CD4-positive, alpha-beta T cell (primary cell): Measurements from ENCODE around the gene TCF12. TPM values are rescaled to one million over a fixed set of nuclear protein-coding genes. Genes with fewer than 3 reads are reported as not detected.

Source experiments
- ATAC-seq: fragments of 200-7000 bp; cut with Tn5 transposase; one replicate; pipeline ENCODE4 v1.10.0; 2022; ENCODE audit warnings: mild to moderate bottlenecking; ENCODE audit not compliant: poor library complexity
- CTCF ChIA-PET: fragments of 350-600 bp; sonication (Branson Sonifier 250); formaldehyde crosslinking; loops from one replicate; lab custom pipeline; 2021; ENCODE audit warnings: antibody characterized with exemption, inconsistent platforms; lab: Charles Lee
- POLR2A ChIA-PET: fragments of 350-600 bp; sonication (Branson Sonifier 250); formaldehyde crosslinking; loops from one replicate; lab custom pipeline; 2021; ENCODE audit warnings: antibody characterized with exemption, inconsistent platforms; lab: Charles Lee
- DNase-seq, 14 experiments: peaks; one replicate each; pipeline ENCODE4 v3.0.0-alpha.2; 2013 to 2020; ENCODE audit warnings: mixed read lengths in 2 of 14
- H3K27ac ChIP-seq, 2 donors: one replicate each; pipeline versions ENCODE4 v1.5.1 to v1.7.0; 2013; ENCODE audit warnings: low read length in 2 of 2, low read depth in 1 of 2, mild to moderate bottlenecking in 1 of 2
- H3K27me3 ChIP-seq, 2 experiments: 1 replicate in 1 of 2; 2 replicates in 1 of 2; pipeline versions ENCODE4 v1.6.1 to v1.7.0; 2013; ENCODE audit warnings: low read length in 2 of 2, control low read depth in 1 of 2, mild to moderate bottlenecking in 1 of 2, moderate library complexity in 1 of 2; ENCODE audit not compliant: insufficient read depth in 2 of 2, control insufficient read depth in 1 of 2
- H3K36me3 ChIP-seq: one replicate; pipeline ENCODE4 v1.6.1; 2013; ENCODE audit warnings: low read length, control low read depth; ENCODE audit not compliant: insufficient read depth
- H3K4me1 ChIP-seq: one replicate; pipeline ENCODE4 v1.6.1; 2013; ENCODE audit warnings: low read length, control low read depth; ENCODE audit not compliant: insufficient read depth
- H3K4me3 ChIP-seq: one replicate; pipeline ENCODE4 v1.5.1; 2013; ENCODE audit warnings: mild to moderate bottlenecking, low read length, moderate library complexity
- H3K9me3 ChIP-seq, 2 experiments: 1 replicate in 1 of 2; 2 replicates in 1 of 2; pipeline versions ENCODE4 v1.6.1 to v1.7.0; 2013; ENCODE audit warnings: low read length in 2 of 2, mild to moderate bottlenecking in 2 of 2, control low read depth in 1 of 2, moderate library complexity in 1 of 2; ENCODE audit not compliant: control insufficient read depth in 1 of 2, insufficient read depth in 1 of 2
- H3K27ac Mint-ChIP-seq: one replicate; pipeline ENCODE4 v1.8.0; 2020; ENCODE audit warnings: mixed read lengths
- H3K27me3 Mint-ChIP-seq: one replicate; pipeline ENCODE4 v1.8.0; 2021; ENCODE audit warnings: mixed read lengths
- H3K36me3 Mint-ChIP-seq: one replicate; pipeline ENCODE4 v1.8.0; 2021; ENCODE audit warnings: low read depth, mixed read lengths
- H3K4me1 Mint-ChIP-seq: one replicate; pipeline ENCODE4 v1.8.0; 2021; ENCODE audit warnings: low read depth, mixed read lengths
- H3K4me3 Mint-ChIP-seq: one replicate; pipeline ENCODE4 v1.8.0; 2020; ENCODE audit warnings: mild to moderate bottlenecking, mixed read lengths
- H3K9me3 Mint-ChIP-seq: one replicate; pipeline ENCODE4 v1.8.0; 2020; ENCODE audit warnings: mixed read lengths
- intact Hi-C, 2 experiments: fragments of 100-400 bp; cut with DNase I in 1 of 2; cut with micrococcal nuclease in 1 of 2; formaldehyde crosslinking; loops; one replicate each; pipeline versions ENCODE4 v1.15.1 to v1.9.0; 2023 to 2025; cut with DNase I, micrococcal nuclease
- total RNA-seq, 174 experiments: library from RNA in 2 of 174; stranded (reverse) in 2 of 174; gene quantifications; one replicate each; pipeline ENCODE4 v1.2.3 and lab custom pipeline; 2021 to 2026
- TF ChIP-seq, protein P1 (sequence below): fragments of 200-600 bp; IDR thresholded peaks from one replicate; pipeline ENCODE4 v1.8.0; 2022; ENCODE audit warnings: antibody characterized with exemption, mild to moderate bottlenecking

The TCF12 gene
- total RNA-seq, 2 experiments from 2014 or later = 54.0 TPM

DNA sequence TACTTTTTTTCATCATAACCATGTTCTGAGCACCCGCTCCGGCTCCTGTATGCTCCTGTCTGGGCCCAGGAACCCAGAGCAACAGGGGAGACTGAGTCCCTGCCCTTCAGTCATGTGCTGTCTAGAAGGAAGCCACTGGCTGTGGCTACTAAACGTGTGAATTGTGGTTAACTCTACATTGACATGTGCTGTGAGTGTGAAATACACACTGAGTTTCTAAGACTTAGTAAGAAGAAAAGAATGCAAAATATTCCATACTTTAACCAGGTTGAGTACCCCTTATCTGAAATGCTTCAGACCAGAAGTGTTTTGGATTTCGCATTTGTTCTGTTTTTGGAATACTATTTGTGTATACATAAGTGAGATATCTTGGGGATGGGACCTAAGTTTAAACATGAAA is 415.0 kb downstream of the TCF12 start:
- Histone ChIP-seq H3K27ac (no peak overlapping the region), H3K36me3 (no peaks in the 10 kb centered on the region), H3K27me3 (peaks cover 0 to 6% of the 10 kb centered on the region in 2 experiments), H3K4me3 (no peak overlapping the region), H3K4me1 (no peaks in the 10 kb centered on the region), H3K9me3 (no peaks in the 10 kb centered on the region)
- Mint-ChIP-seq H3K27me3 (peaks cover 16% of the 10 kb centered on the region), H3K4me3 (no peak overlapping the region), H3K4me1 (no peaks in the 10 kb centered on the region), H3K27ac (no peak overlapping the region), H3K36me3 (no peaks in the 10 kb centered on the region), H3K9me3 (no peaks in the 10 kb centered on the region)
- ATAC-seq (no peak), DNase-seq (no peak)
- ChIA-PET CTCF (no interaction called here), POLR2A (no interaction called here)
- intact Hi-C loops = no loop called here
- TF ChIP-seq, protein P1, sequence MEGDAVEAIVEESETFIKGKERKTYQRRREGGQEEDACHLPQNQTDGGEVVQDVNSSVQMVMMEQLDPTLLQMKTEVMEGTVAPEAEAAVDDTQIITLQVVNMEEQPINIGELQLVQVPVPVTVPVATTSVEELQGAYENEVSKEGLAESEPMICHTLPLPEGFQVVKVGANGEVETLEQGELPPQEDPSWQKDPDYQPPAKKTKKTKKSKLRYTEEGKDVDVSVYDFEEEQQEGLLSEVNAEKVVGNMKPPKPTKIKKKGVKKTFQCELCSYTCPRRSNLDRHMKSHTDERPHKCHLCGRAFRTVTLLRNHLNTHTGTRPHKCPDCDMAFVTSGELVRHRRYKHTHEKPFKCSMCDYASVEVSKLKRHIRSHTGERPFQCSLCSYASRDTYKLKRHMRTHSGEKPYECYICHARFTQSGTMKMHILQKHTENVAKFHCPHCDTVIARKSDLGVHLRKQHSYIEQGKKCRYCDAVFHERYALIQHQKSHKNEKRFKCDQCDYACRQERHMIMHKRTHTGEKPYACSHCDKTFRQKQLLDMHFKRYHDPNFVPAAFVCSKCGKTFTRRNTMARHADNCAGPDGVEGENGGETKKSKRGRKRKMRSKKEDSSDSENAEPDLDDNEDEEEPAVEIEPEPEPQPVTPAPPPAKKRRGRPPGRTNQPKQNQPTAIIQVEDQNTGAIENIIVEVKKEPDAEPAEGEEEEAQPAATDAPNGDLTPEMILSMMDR = no peak

DNA sequence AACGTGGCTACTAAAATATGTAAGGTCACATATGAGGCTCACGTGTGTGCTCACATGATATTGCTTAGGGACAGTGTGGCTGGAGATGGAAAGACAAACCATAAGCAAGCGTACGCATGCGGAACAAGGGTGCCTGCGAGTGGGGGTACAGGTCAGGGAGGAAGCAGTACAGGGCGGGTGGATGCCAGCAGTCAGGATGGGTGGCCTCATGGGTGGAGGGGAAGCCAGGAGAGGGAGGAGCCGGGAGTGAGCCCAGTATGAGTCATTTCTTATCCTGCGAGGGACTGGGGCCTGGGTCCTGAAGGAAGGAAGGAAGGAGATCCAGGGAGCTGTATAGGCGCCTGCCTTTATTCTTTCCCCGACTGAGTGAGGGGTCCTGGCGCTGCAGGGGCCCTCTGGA is 415.8 kb downstream of the TCF12 start:
- Histone ChIP-seq H3K36me3 (no peaks in the 10 kb centered on the region), H3K4me3 (no peak overlapping the region), H3K4me1 (no peaks in the 10 kb centered on the region), H3K27me3 (peaks cover 0 to 6% of the 10 kb centered on the region in 2 experiments), H3K9me3 (no peaks in the 10 kb centered on the region), H3K27ac (no peak overlapping the region)
- ChIA-PET POLR2A (no interaction called here), CTCF (no interaction called here)
- Mint-ChIP-seq H3K27me3 (peaks cover 14% of the 10 kb centered on the region), H3K4me1 (no peaks in the 10 kb centered on the region), H3K36me3 (no peaks in the 10 kb centered on the region), H3K9me3 (no peaks in the 10 kb centered on the region), H3K4me3 (no peak overlapping the region), H3K27ac (no peak overlapping the region)
- DNase-seq (no peak), ATAC-seq (no peak)
- intact Hi-C loops = no loop called here
- TF ChIP-seq, protein P1 = no peak

DNA sequence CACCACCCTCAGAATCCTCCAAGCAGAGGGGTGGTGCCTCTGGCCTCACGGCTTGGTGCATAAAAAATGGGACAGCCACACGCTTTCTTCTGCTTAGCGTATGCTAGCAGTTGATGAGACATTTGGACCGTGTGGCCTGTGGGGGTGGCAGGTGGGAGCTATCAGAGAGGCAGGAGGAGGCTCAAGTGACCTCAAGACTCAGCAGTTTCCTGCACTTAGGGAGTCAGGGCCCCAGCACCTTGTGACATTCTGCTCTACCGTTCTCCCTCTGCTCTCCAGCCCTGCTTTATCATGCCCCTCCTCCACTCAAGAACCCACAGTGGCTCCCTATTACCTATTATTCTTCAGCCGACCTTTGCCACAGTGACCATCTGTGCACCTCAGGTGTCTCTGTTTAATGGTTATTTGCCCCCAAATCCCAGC is 416.9 kb downstream of the TCF12 start:
- TF ChIP-seq, protein P1 = no peak
- no peaks in the 10 kb centered on the region for H3K9me3 ChIP-seq
- Mint-ChIP-seq H3K27ac (no peak overlapping the region), H3K4me1 (no peaks in the 10 kb centered on the region), H3K36me3 (no peaks in the 10 kb centered on the region), H3K27me3 (peaks cover 9% of the 10 kb centered on the region), H3K9me3 (no peaks in the 10 kb centered on the region), H3K4me3 (no peak overlapping the region)
- no peaks in the 10 kb centered on the region for H3K4me1 ChIP-seq
- ATAC-seq (no peak), DNase-seq (no peak)
- H3K27ac ChIP-seq = no peak overlapping the region
- H3K4me3 ChIP-seq = no peak overlapping the region
- intact Hi-C loops = no loop called here
- peaks cover 0 to 4% of the 10 kb centered on the region in 2 experiments for H3K27me3 ChIP-seq
- no peaks in the 10 kb centered on the region for H3K36me3 ChIP-seq
- CTCF ChIA-PET = no interaction called here
- POLR2A ChIA-PET = no interaction called here
